C4-2B (cell line): ENCODE results near the gene NDUFB8.

Experiments
- H3K27ac ChIP-seq: fragments of 450-650 bp; 2 replicates; pipeline ENCODE4 v1.5.1; 2017
- CTCF ChIP-seq: fragments of 450-650 bp; conservative IDR thresholded peaks from 2 replicates; pipeline ENCODE4 v1.5.1; 2017; ENCODE audit warnings: mild to moderate bottlenecking
- ZFX ChIP-seq: fragments of 450-650 bp; IDR thresholded peaks from 2 replicates; pipeline ENCODE4 v1.6.1; 2017

The NDUFB8 gene

DNA sequence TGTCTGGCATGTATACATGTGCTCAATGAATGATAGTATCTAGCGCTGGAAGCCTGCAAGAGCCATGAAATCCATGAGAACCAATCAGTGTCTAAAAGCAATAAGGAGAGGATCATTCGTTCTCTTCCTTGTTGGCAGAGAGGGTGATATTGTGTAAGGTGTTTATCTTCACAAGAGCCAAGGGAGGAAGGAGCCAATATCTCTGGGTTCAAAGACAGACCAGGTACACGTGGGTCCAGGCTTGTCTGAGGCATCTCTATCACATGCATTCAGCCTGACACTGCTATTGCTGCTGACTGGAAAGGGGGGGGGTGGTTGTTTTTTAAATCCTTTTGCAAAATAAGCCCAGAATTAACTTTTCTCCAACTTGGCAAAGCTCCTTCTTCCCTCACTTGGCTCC, 14.1 kb downstream of the NDUFB8 start:
- no peak overlapping the region for H3K27ac ChIP-seq
- no peak for TF ChIP-seq ZFX
- no peak for TF ChIP-seq CTCF

- no peak for TF ChIP-seq CTCF
- no peak for TF ChIP-seq ZFX
- peak overlapping the region; percentile 44; the same call in 1 of the 2 replicates for H3K27ac ChIP-seq
Measured at GRCh38 chr10:100510533-100511308, 18.9 kb downstream of the NDUFB8 start.

DNA sequence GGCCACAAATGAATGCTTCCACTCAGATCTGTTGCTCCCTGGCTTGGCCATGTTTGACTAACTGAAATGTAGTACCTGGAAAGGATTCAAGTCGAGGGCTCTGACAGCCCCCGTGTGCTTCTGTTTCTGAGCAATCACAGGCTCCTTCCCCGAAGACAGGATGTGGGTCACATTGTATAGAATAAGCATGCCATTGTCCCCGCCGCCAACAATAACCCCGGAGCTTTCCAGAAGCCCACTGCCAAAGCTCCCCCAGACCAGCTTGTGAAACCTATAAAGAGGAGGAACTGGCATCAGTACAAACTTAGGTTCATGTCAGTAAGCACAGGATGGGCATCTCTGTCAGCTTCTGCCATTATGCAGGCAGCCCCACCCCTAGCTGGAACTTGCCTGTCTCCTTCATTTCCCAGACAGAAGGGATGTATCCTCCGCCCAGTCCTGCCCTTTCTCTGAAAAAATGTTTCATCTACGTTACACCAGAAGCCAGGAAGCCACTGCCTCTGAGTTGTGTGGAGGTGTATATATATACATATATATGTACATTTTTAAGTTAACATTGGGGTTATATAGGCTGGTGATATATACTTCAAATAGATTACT, 20.3 kb downstream of the NDUFB8 start:
- TF ChIP-seq ZFX: no peak
- no peak for TF ChIP-seq CTCF
- no peak overlapping the region for H3K27ac ChIP-seq

- H3K27ac ChIP-seq: no peak overlapping the region
- TF ChIP-seq ZFX (no peak), CTCF (peak; percentile 63)
Measured at GRCh38 chr10:100508691-100509150, 20.9 kb downstream of the NDUFB8 start.

- TF ChIP-seq CTCF (no peak), ZFX (no peak)
- H3K27ac ChIP-seq: no peak overlapping the region
Measured at GRCh38 chr10:100508266-100508665, 21.4 kb downstream of the NDUFB8 start.

- TF ChIP-seq ZFX (no peak), CTCF (no peak)
- no peak overlapping the region for H3K27ac ChIP-seq
Measured at GRCh38 chr10:100507357-100507732, 22.3 kb downstream of the NDUFB8 start.

DNA sequence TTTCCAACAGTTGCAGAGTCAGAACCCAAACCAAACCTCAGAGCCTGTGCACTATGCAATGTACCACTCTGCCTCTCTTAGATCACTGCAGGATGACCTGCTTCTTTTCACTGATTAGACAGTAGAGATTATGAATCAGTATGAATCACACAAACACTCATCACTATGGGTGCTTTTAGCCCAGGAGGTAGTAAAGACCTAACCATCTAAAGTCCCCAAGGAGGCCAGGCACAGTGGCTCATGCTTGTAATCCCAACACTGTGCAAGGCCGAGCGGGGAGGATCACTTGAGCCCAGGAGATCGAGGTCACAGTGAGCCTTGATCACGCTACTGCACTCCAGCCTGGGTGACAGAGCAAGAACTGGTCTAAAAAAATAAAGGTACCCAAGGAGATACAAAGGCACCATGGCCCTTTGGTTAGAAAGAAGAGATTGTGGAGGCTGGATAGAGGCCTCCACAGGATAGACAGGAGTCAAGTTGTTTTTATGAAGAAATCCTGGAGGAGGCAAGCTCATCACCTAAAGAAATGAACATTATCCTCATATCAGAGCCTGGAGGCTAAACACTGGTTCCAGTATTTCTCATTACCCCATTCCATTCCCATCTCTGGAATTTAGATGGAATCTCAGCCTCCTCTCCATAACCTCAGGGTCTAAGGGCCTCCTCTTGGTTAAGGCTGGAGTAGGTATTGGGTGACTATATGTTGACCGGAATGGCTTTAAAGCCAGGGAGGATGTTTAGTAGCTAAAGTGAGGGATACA, 22.9 kb downstream of the NDUFB8 start:
- no peak overlapping the region for H3K27ac ChIP-seq
- TF ChIP-seq CTCF: no peak
- TF ChIP-seq ZFX: no peak
